ENCODE measurements around the gene TUBB3. TPM values are rescaled to one million over a fixed set of nuclear protein-coding genes. Genes with fewer than 3 reads are reported as not detected.
A peak's percentile ranks its signal among the peaks of the same experiment; 100 is the strongest.

Gene TUBB3
- total RNA-seq, 1 experiment from 2014 or later: 164 TPM

DNA sequence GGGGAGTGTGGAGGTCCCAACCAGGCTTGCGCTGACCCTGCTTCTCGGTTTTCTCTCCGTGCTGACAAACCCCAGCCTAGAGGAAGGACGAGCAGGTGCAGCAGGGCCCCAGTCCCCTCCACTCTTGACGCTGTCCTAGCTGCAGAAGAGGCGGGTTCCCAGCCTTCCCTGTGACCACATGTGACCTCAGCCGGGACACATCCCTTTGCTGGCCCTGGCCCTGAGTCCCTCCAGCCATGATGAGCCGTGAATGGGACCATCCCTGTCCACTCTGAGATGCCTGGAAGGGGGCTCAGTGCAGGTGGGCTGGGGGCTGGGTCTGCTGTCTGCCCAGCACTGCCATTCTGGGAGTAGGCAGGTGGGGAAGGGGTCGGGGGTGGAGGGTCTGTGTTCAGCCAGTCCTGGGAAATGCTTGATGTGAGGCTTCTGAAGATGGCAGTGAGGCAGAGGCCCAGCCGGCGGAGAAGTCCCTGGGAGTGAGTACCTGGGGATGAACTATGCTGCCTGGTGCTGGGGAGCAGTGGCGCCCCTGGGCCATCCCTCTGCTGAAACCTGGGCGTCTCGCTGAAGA is 1.9 kb upstream of the TUBB3 start:
- H4K5ac ChIP-seq (ENCODE audit: insufficient read length, low read depth, low read length): no peak overlapping the region
- WGBS (ENCODE audit: extremely low coverage, insufficient read length, low lambda C conversion rate): no CpG with 5 or more reads among the region's 14 CpGs
- H2BK20ac ChIP-seq (ENCODE audit: low read depth, low read length, poor library complexity, severe bottlenecking): no peak overlapping the region
- H3K79me1 ChIP-seq (ENCODE audit: insufficient read depth, low read depth, low read length, poor library complexity, severe bottlenecking): no peaks in the 10 kb centered on the region
- H3K23ac ChIP-seq (ENCODE audit: insufficient read length, low read depth, low read length): no peak overlapping the region
- H3T11ph ChIP-seq (ENCODE audit: low read length): no peak overlapping the region
- H4K20me1 ChIP-seq (ENCODE audit: control insufficient read depth, insufficient read depth, insufficient read length): no peaks in the 10 kb centered on the region
- H3K23me2 ChIP-seq (ENCODE audit: insufficient read length, low read depth, low read length, poor library complexity, severe bottlenecking): peaks cover 26% of the 10 kb centered on the region
- no peak overlapping the region for H3K4ac ChIP-seq (ENCODE audit: low read depth, low read length)
- peak overlapping the region; percentile 72 for H3K4me2 ChIP-seq (ENCODE audit: insufficient read depth, insufficient read length, low read length)
- no peak overlapping the region for H2BK15ac ChIP-seq (ENCODE audit: low read depth, low read length)
- peak; percentile 63 for DNase-seq
- H2BK120ac ChIP-seq (ENCODE audit: low read depth, low read length, poor library complexity, severe bottlenecking): no peak overlapping the region
- peaks cover 27 to 44% of the 10 kb centered on the region in 2 experiments for H3K4me1 Mint-ChIP-seq
- no peak overlapping the region for H2AK5ac ChIP-seq (ENCODE audit: insufficient read length, low read length)
- TF ChIP-seq, protein P1, sequence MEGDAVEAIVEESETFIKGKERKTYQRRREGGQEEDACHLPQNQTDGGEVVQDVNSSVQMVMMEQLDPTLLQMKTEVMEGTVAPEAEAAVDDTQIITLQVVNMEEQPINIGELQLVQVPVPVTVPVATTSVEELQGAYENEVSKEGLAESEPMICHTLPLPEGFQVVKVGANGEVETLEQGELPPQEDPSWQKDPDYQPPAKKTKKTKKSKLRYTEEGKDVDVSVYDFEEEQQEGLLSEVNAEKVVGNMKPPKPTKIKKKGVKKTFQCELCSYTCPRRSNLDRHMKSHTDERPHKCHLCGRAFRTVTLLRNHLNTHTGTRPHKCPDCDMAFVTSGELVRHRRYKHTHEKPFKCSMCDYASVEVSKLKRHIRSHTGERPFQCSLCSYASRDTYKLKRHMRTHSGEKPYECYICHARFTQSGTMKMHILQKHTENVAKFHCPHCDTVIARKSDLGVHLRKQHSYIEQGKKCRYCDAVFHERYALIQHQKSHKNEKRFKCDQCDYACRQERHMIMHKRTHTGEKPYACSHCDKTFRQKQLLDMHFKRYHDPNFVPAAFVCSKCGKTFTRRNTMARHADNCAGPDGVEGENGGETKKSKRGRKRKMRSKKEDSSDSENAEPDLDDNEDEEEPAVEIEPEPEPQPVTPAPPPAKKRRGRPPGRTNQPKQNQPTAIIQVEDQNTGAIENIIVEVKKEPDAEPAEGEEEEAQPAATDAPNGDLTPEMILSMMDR (conservative IDR thresholded peaks at IDR 0.05): no peak
- no peak overlapping the region for H2BK12ac ChIP-seq (ENCODE audit: insufficient read length, low read depth, low read length)
- H4K91ac ChIP-seq (ENCODE audit: insufficient read length, low read depth, low read length): no peak overlapping the region
- no peak overlapping the region for H3K56ac ChIP-seq (ENCODE audit: insufficient read length, low read depth, low read length)
- no peak overlapping the region for H3K18ac ChIP-seq (ENCODE audit: insufficient read length, low read depth, low read length)
- no peaks in the 10 kb centered on the region for H3K27me3 ChIP-seq (ENCODE audit: insufficient read depth, low read length)
- H3K4me1 ChIP-seq (ENCODE audit: insufficient read depth, low read length): no peaks in the 10 kb centered on the region; the same call in 1 of the 2 replicates
- H3K27me3 Mint-ChIP-seq (ENCODE audit: low read depth): peaks cover 24% of the 10 kb centered on the region
- no peaks in the 10 kb centered on the region for H3K9me3 ChIP-seq (ENCODE audit: control insufficient read depth, low read depth, low read length)
- H3K4me3 Mint-ChIP-seq: peak overlapping the region; percentile 84 to 94; a peak in 2 of 5 replicates
- H2AFZ ChIP-seq (ENCODE audit: low read length): no peak overlapping the region
- H2BK5ac ChIP-seq (ENCODE audit: insufficient read length, low read length): no peak overlapping the region
- no peak overlapping the region; a peak in 1 of 7 replicates for H3K27ac Mint-ChIP-seq
- H4K8ac ChIP-seq (replicated peaks; ENCODE audit: insufficient read length, low read depth, low read length): no peak overlapping the region
- no peaks in the 10 kb centered on the region; a peak in 1 of 5 replicates for H3K9me3 Mint-ChIP-seq
- H3K14ac ChIP-seq (ENCODE audit: insufficient read depth, low read length): no peak overlapping the region; the same call in 1 of the 2 replicates
- no peaks in the 10 kb centered on the region for H3K79me2 ChIP-seq (ENCODE audit: insufficient read depth, low read length)
- no peaks in the 10 kb centered on the region; a peak in 3 of 7 replicates for H3K36me3 Mint-ChIP-seq (ENCODE audit: insufficient read depth in 1 of 3, low read depth in 3 of 3)
- H3K27ac ChIP-seq (ENCODE audit: insufficient read length, low read depth, low read length): no peak overlapping the region
- no peak overlapping the region for H3K9ac ChIP-seq (ENCODE audit: extremely low read depth, insufficient read length, low read length)
